Measurements from ENCODE around the gene CLK2.
"Not testable (repeated sequence)": the region's sequence is repeated elsewhere in the genome, so short reads cannot be mapped to it uniquely, and the experiment has no call there.

CLK2 gene

GRCh38 chr1:155263067-155263466, 10.2 kb downstream of the CLK2 start:
- no peak for DNase-seq

- peak; percentile 92 for DNase-seq
These were observed 11.2 kb downstream of the CLK2 start, which contains the start of gene SCAMP3 for GRCh38 chr1:155261852-155262673. TSS of gene SCAMP3 (minus strand) at chr1:155262360. CDS start at chr1:155262151, 209 bp downstream.

GRCh38 chr1:155261493-155261851, 11.8 kb downstream of the CLK2 start:
- peak; percentile 25 for DNase-seq

GRCh38 chr1:155260276-155260675, 13.0 kb downstream of the CLK2 start:
- no peak for DNase-seq

- no peak for DNase-seq
These were observed 17.0 kb downstream of the CLK2 start for GRCh38 chr1:155256058-155256852.

- peak; percentile 82 for DNase-seq
These were observed 17.9 kb downstream of the CLK2 start, which contains the start of gene ENTREP3 for GRCh38 chr1:155255243-155256007. TSS of gene ENTREP3 (minus strand) at chr1:155255483. CDS start at chr1:155254877, 606 bp downstream.

GRCh38 chr1:155254714-155255242, 18.5 kb downstream of the CLK2 start:
- no peak for DNase-seq

- DNase-seq: no peak
These were observed 19.0 kb downstream of the CLK2 start for GRCh38 chr1:155254228-155254713.

- no peak for DNase-seq
These were observed 19.5 kb downstream of the CLK2 start for GRCh38 chr1:155253797-155254196.

- no peak for DNase-seq
These were observed 20.1 kb downstream of the CLK2 start for GRCh38 chr1:155253208-155253607.

- no peak for DNase-seq
These were observed 21.7 kb downstream of the CLK2 start for GRCh38 chr1:155251566-155251965.

- DNase-seq: peak; percentile 95
These were observed 22.5 kb downstream of the CLK2 start for GRCh38 chr1:155250633-155251449.

- no peak for DNase-seq
These were observed 23.1 kb downstream of the CLK2 start for GRCh38 chr1:155250246-155250632.

GRCh38 chr1:155247667-155248553, 25.4 kb downstream of the CLK2 start:
- DNase-seq: no peak

GRCh38 chr1:155246796-155247195, 26.5 kb downstream of the CLK2 start:
- not testable (repeated sequence) for DNase-seq

- DNase-seq: no peak
These were observed 28.2 kb downstream of the CLK2 start for GRCh38 chr1:155245163-155245524.

GRCh38 chr1:155244368-155245162, 28.7 kb downstream of the CLK2 start:
- peak; percentile 98 for DNase-seq

- DNase-seq: no peak
These were observed 30.4 kb downstream of the CLK2 start for GRCh38 chr1:155242805-155243358.

- DNase-seq: peak; percentile 23
These were observed 31.5 kb downstream of the CLK2 start for GRCh38 chr1:155241841-155242264.
